ENCODE data around the gene GABRG3. TPM values are rescaled to one million over a fixed set of nuclear protein-coding genes. Genes with fewer than 3 reads are reported as not detected.

GABRG3 gene
- total RNA-seq, 1 donor from 2014 or later = not detected

DNA sequence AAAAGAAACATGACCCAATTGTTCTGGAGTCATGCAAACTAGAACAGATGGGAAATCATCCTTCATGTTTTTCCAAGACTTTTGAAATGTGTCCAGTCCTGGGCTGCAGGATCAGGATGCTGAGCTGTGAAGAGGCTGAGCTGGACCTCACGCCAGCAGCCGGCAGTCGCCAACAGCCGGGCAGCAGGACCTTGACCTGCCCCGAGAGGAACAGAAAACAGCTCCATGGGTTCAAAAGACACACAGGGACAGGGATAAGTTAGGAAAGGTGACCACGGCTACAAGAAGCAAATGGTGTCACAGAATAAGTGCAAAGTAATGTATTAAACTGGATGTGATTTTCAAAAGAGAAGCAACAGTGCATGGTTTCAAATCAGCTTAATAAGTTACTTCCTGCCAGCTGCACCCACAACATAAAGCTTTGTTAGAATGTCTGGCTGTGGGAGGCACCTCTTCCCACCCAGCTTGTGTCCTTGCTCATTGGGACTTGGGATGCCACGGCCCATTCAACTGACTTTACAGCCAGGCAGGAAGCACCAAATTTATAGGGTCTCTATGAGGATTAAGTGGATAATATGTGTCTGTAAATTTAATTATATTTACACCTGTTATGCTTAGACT lies 266.4 kb downstream of the GABRG3 start:
- H3K4me3 ChIP-seq = no peak overlapping the region
- TF ChIP-seq, protein P1, sequence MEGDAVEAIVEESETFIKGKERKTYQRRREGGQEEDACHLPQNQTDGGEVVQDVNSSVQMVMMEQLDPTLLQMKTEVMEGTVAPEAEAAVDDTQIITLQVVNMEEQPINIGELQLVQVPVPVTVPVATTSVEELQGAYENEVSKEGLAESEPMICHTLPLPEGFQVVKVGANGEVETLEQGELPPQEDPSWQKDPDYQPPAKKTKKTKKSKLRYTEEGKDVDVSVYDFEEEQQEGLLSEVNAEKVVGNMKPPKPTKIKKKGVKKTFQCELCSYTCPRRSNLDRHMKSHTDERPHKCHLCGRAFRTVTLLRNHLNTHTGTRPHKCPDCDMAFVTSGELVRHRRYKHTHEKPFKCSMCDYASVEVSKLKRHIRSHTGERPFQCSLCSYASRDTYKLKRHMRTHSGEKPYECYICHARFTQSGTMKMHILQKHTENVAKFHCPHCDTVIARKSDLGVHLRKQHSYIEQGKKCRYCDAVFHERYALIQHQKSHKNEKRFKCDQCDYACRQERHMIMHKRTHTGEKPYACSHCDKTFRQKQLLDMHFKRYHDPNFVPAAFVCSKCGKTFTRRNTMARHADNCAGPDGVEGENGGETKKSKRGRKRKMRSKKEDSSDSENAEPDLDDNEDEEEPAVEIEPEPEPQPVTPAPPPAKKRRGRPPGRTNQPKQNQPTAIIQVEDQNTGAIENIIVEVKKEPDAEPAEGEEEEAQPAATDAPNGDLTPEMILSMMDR (IDR thresholded peaks at IDR 0.05) = no peak
- ATAC-seq (no peak), DNase-seq (no peak)
- no peaks in the 10 kb centered on the region for H3K36me3 ChIP-seq
- no peaks in the 10 kb centered on the region for H3K9me3 ChIP-seq
- intact Hi-C loops (cut with DNase I) = no loop called here
- H3K4me1 ChIP-seq = no peaks in the 10 kb centered on the region
- H3K27me3 ChIP-seq (ENCODE audit: low read depth) = no peaks in the 10 kb centered on the region
- no peak overlapping the region for H3K27ac ChIP-seq

DNA sequence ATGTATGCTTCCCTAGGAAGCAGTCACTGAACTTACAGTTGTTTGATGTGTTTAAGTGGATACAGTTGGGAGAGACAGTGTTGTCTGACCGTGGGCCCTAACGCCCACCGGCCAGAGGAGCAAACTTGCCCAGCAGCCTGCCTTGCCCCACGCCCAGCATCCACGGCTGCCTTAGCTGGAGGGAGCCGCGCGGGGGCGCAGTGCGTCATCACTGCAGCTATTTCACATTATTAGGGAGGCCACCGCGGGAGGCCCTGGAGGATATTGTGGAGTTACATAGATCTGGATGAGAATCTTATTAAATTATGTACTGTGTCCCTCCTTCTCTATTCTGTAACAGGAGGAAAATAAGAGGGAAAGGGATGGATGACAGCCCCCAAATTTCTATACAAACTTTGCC lies 267.2 kb downstream of the GABRG3 start:
- H3K36me3 ChIP-seq = no peaks in the 10 kb centered on the region
- DNase-seq (no peak), ATAC-seq (no peak)

DNA sequence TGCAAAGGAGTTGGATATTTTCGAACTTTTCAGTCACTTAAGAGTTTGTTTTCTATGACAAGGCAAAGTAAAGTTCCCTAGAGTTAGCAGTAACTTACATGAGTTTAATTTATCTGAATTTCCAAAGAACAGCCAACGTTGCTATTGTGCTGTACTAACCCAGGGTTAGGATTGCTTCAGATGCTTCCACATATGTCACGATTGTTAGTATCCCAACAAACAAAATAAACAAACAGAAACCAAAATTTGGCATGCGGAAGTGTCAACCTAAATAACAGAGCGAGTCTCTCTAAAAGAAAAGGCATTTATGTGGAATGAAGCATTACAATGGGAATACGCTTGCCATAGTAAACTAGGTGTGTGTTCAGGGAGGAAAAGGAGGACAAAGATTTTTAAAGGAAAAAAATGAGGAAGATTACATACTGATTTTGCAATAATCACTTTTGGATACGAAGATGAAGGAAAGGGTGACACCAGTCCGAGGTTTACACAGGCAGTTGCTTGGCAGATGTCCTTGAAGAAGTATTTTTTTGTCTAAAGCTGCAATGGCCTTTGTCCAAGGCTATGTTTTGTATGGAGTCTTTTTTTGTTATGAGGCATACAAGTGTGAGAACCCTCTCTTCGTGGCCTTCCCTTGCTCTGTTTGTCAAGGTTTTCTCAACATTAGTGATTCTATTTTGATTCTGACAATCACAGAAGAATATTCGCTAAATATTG lies 267.9 kb downstream of the GABRG3 start:
- intact Hi-C loops (cut with DNase I) = no loop called here
- DNase-seq = no peak
- H3K27ac ChIP-seq = no peak overlapping the region
- TF ChIP-seq, protein P1 (IDR thresholded peaks at IDR 0.05) = no peak
- ATAC-seq = no peak
- H3K4me1 ChIP-seq = no peaks in the 10 kb centered on the region
- H3K4me3 ChIP-seq = no peak overlapping the region
- no peaks in the 10 kb centered on the region for H3K9me3 ChIP-seq
- no peaks in the 10 kb centered on the region for H3K27me3 ChIP-seq (ENCODE audit: low read depth)
- H3K36me3 ChIP-seq = no peaks in the 10 kb centered on the region

More for the DNA sequence above, 267.2 kb downstream of the GABRG3 start:
- no peak overlapping the region for H3K27ac ChIP-seq
- intact Hi-C loops (cut with DNase I) = no loop called here
- no peak overlapping the region for H3K4me3 ChIP-seq
- no peaks in the 10 kb centered on the region for H3K9me3 ChIP-seq
- no peaks in the 10 kb centered on the region for H3K27me3 ChIP-seq (ENCODE audit: low read depth)
- no peaks in the 10 kb centered on the region for H3K4me1 ChIP-seq
- TF ChIP-seq, protein P1 (IDR thresholded peaks at IDR 0.05) = no peak

DNA sequence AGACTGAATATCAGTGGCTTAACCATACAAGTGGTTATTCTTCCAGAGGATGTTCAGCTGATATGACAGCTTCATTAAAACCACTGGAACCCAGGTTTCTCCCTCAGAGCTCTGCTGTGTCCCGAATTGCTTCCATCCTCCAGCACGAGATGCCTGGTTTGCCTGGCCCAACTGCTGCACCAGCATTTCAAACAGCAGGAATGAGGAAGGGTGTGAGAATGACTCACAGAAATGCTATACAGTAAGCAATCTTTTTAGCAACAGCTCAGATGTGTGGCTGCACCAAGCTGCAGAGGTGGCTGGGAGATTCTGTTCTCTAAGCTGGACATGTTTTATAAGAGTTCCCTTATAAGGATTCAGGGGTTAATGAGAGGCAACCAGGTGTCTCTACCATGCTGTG lies 271.0 kb downstream of the GABRG3 start:
- Histone ChIP-seq H3K4me3 (no peak overlapping the region), H3K27ac (no peak overlapping the region), H3K4me1 (no peaks in the 10 kb centered on the region), H3K36me3 (no peaks in the 10 kb centered on the region), H3K9me3 (no peaks in the 10 kb centered on the region), H3K27me3 (ENCODE audit: low read depth) (no peaks in the 10 kb centered on the region)
- DNase-seq = no peak
- intact Hi-C loops (cut with DNase I) = no loop called here
- TF ChIP-seq, protein P1 (IDR thresholded peaks at IDR 0.05) = no peak
- ATAC-seq = no peak

DNA sequence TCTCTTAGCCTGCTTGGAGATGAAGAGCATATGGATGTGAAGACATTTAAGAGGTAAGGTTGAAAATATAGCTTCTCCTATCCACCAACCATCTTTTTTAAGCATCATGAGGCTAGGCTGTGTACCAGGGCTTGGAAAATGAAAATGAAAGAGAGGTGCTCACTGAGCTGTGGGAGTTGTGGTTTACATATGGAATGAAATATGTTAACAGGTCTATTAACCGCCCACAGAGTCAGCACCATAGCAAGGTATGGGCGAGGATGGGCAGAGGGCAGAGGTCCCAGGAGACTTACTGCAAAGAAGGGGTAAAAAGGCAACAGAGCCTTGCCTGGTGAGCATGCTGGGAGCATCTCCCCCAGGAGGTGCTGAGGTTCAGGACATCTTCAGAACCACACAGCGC lies 273.1 kb downstream of the GABRG3 start:
- DNase-seq (no peak), ATAC-seq (no peak)
- Histone ChIP-seq H3K4me1 (no peaks in the 10 kb centered on the region), H3K9me3 (no peaks in the 10 kb centered on the region), H3K36me3 (no peaks in the 10 kb centered on the region), H3K27ac (no peak overlapping the region), H3K4me3 (no peak overlapping the region), H3K27me3 (ENCODE audit: low read depth) (no peaks in the 10 kb centered on the region)
- intact Hi-C loops (cut with DNase I) = no loop called here
- TF ChIP-seq, protein P1 (IDR thresholded peaks at IDR 0.05) = no peak
